OCI-LY3 (cell line): ENCODE data around the gene PLPP7.
"Not testable (repeated sequence)": the region's sequence is repeated elsewhere in the genome, so short reads cannot be mapped to it uniquely, and the experiment has no call there.

Experiments used
- H2AFZ ChIP-seq: fragments of 200-600, 300-600 bp; shearing (Covaris generic); 2 replicates; pipeline ENCODE4 v1.6.0; 2014; ENCODE audit warnings: antibody characterized with exemption, low read depth, low read length
- H3K27ac ChIP-seq: fragments of 200-600, 300-600 bp; sonication (generic); 2 replicates; pipeline ENCODE4 v1.5.1; 2014; ENCODE audit warnings: mild to moderate bottlenecking, low read length, moderate library complexity, mixed read lengths
- H3K27me3 ChIP-seq: fragments of 200-600, 300-600 bp; sonication (generic); 2 replicates; pipeline ENCODE4 v1.6.1; 2014; ENCODE audit warnings: low read depth, low read length, mixed read lengths
- H3K36me3 ChIP-seq: fragments of 200-600, 300-600 bp; sonication (generic); replicated peaks from 2 replicates; pipeline ENCODE3; 2014; ENCODE audit warnings: low read depth, low read length, mixed read lengths
- H3K4me1 ChIP-seq: fragments of 300-600, 200-600 bp; sonication (generic); 2 replicates; pipeline ENCODE4 v1.6.1; 2014; ENCODE audit warnings: low read length, mixed read lengths
- H3K4me2 ChIP-seq: fragments of 200-600, 300-600 bp; sonication (generic); 2 replicates; pipeline ENCODE4 v1.6.1; 2014; ENCODE audit warnings: low read length, mixed read lengths
- H3K4me3 ChIP-seq: fragments of 300-600, 200-600 bp; sonication (generic); 2 replicates; pipeline ENCODE4 v1.5.1; 2014; ENCODE audit warnings: antibody characterized with exemption, mild to moderate bottlenecking, low read length, moderate library complexity
- H3K79me2 ChIP-seq: fragments of 300-600, 200-600 bp; shearing (Covaris generic); 2 replicates; pipeline ENCODE4 v1.6.1; 2014; ENCODE audit warnings: mild to moderate bottlenecking, low read length, mixed read lengths
- H3K9ac ChIP-seq: fragments of 300-600, 200-600 bp; shearing (Covaris generic); 2 replicates; pipeline ENCODE4 v1.6.0; 2014; ENCODE audit warnings: mild to moderate bottlenecking, low read length, moderate library complexity
- H3K9me3 ChIP-seq: fragments of 200-600, 300-600 bp; shearing (Covaris generic); 2 replicates; pipeline ENCODE4 v1.6.1; 2014; ENCODE audit warnings: low read length, mixed read lengths; ENCODE audit not compliant: insufficient read depth
- H4K20me1 ChIP-seq: fragments of 200-600, 300-600 bp; sonication (generic); 2 replicates; pipeline ENCODE4 v1.6.1; 2016; ENCODE audit warnings: low read length, mixed read lengths; ENCODE audit not compliant: insufficient read depth
- CTCF ChIP-seq: fragments of 200-600, 300-600 bp; sonication (generic); IDR thresholded peaks from 2 replicates; pipeline ENCODE4 v1.5.1; 2014; ENCODE audit warnings: antibody characterized with exemption, low read length, low read depth
- EZH2phosphoT487 ChIP-seq: fragments of 200-600 bp; shearing (Covaris generic); IDR thresholded peaks from 2 replicates; pipeline ENCODE4 v1.6.1; 2018; ENCODE audit warnings: antibody characterized with exemption, mixed run types, low read depth

Gene PLPP7

GRCh38 chr9:131333771-131334628, 44.5 kb downstream of the PLPP7 start:
- TF ChIP-seq CTCF (no peak), EZH2phosphoT487 (no peak)
- Histone ChIP-seq H3K9ac (no peak overlapping the region), H4K20me1 (no peaks in the 10 kb centered on the region), H3K4me2 (no peak overlapping the region), H3K27ac (no peak overlapping the region), H2AFZ (no peak overlapping the region), H3K27me3 (no peaks in the 10 kb centered on the region), H3K9me3 (no peaks in the 10 kb centered on the region), H3K79me2 (no peaks in the 10 kb centered on the region), H3K4me3 (no peak overlapping the region), H3K36me3 (no peaks in the 10 kb centered on the region), H3K4me1 (no peaks in the 10 kb centered on the region)

GRCh38 chr9:131334629-131335367, 45.3 kb downstream of the PLPP7 start:
- H3K4me3 ChIP-seq = no peak overlapping the region
- no peak for TF ChIP-seq EZH2phosphoT487
- TF ChIP-seq CTCF = no peak
- H3K9me3 ChIP-seq = no peaks in the 10 kb centered on the region
- no peaks in the 10 kb centered on the region for H3K27me3 ChIP-seq
- H3K4me1 ChIP-seq = no peaks in the 10 kb centered on the region
- H4K20me1 ChIP-seq = no peaks in the 10 kb centered on the region
- no peaks in the 10 kb centered on the region for H3K36me3 ChIP-seq
- no peak overlapping the region for H3K4me2 ChIP-seq
- no peaks in the 10 kb centered on the region for H3K79me2 ChIP-seq
- no peak overlapping the region for H2AFZ ChIP-seq
- H3K27ac ChIP-seq = no peak overlapping the region
- no peak overlapping the region for H3K9ac ChIP-seq

GRCh38 chr9:131335368-131335755, 45.8 kb downstream of the PLPP7 start:
- Histone ChIP-seq H3K4me3 (no peak overlapping the region), H3K4me1 (no peaks in the 10 kb centered on the region), H3K27me3 (no peaks in the 10 kb centered on the region), H3K4me2 (no peak overlapping the region), H3K9me3 (no peaks in the 10 kb centered on the region), H3K79me2 (no peaks in the 10 kb centered on the region), H3K27ac (no peak overlapping the region), H3K36me3 (no peaks in the 10 kb centered on the region), H4K20me1 (no peaks in the 10 kb centered on the region), H2AFZ (no peak overlapping the region), H3K9ac (no peak overlapping the region)
- TF ChIP-seq CTCF (no peak), EZH2phosphoT487 (no peak)

GRCh38 chr9:131337131-131337848, 47.8 kb downstream of the PLPP7 start:
- Histone ChIP-seq H3K4me2 (no peak overlapping the region), H3K4me3 (no peak overlapping the region), H4K20me1 (no peaks in the 10 kb centered on the region), H3K36me3 (no peaks in the 10 kb centered on the region), H2AFZ (no peak overlapping the region), H3K79me2 (no peaks in the 10 kb centered on the region), H3K9me3 (no peaks in the 10 kb centered on the region), H3K9ac (no peak overlapping the region), H3K27me3 (no peaks in the 10 kb centered on the region), H3K4me1 (no peaks in the 10 kb centered on the region), H3K27ac (no peak overlapping the region)
- TF ChIP-seq EZH2phosphoT487 = no peak
- no peak for TF ChIP-seq CTCF

GRCh38 chr9:131339212-131339611, 49.7 kb downstream of the PLPP7 start:
- not testable (repeated sequence) for H3K4me2 ChIP-seq, H3K9ac ChIP-seq, H3K27me3 ChIP-seq, H3K27ac ChIP-seq, H3K36me3 ChIP-seq, H3K4me1 ChIP-seq, H3K9me3 ChIP-seq, H2AFZ ChIP-seq, H3K4me3 ChIP-seq, H4K20me1 ChIP-seq, H3K79me2 ChIP-seq
